Activated CD8-positive, alpha-beta memory T cell treated with anti-CD3 and anti-CD28 coated beads for 1 hour (primary cell): ENCODE measurements around the gene OR10J4.
"Not testable (repeated sequence)": the region's sequence is repeated elsewhere in the genome, so short reads cannot be mapped to it uniquely, and the experiment has no call there.

Experiments used
- DNase-seq, 2 donors: peaks; one replicate each; pipeline ENCODE4 v3.0.0-alpha.2; 2020; ENCODE audit warnings: low read depth in 1 of 2; ENCODE audit errors: extremely low read depth in 1 of 2

OR10J4 gene

GRCh38 chr1:159431904-159432303, at the start of gene OR10J4:
TSS of gene OR10J4 (plus strand) at chr1:159432204.
- DNase-seq, result no peak

GRCh38 chr1:159406821-159407220, 25.2 kb upstream of the OR10J4 start:
- DNase-seq, result no peak

- no peak for DNase-seq
Measured at GRCh38 chr1:159408862-159409400, 23.1 kb upstream of the OR10J4 start.

- no peak for DNase-seq
Measured at GRCh38 chr1:159421821-159422220, 10.2 kb upstream of the OR10J4 start.

GRCh38 chr1:159428536-159428935, 3.5 kb upstream of the OR10J4 start:
- no peak for DNase-seq

- no peak for DNase-seq
Measured at GRCh38 chr1:159429074-159429861, 2.7 kb upstream of the OR10J4 start.

GRCh38 chr1:159430985-159431384, 1.0 kb upstream of the OR10J4 start:
- DNase-seq, result no peak

- no peak for DNase-seq
Measured at GRCh38 chr1:159436469-159436868, 4.5 kb downstream of the OR10J4 start.

- DNase-seq, result no peak
Measured at GRCh38 chr1:159439422-159439821, 7.4 kb downstream of the OR10J4 start, which contains the start of gene OR10J1. TSS of gene OR10J1 (plus strand) at chr1:159439722. CDS start at chr1:159439792, 70 bp downstream.

GRCh38 chr1:159441360-159441759, 9.4 kb downstream of the OR10J4 start:
- no peak for DNase-seq

- no peak for DNase-seq
Measured at GRCh38 chr1:159442428-159442827, 10.4 kb downstream of the OR10J4 start.

- DNase-seq, result no peak
Measured at GRCh38 chr1:159443066-159443750, 11.2 kb downstream of the OR10J4 start.

- no peak for DNase-seq
Measured at GRCh38 chr1:159444511-159444910, 12.5 kb downstream of the OR10J4 start.

- DNase-seq, result no peak
Measured at GRCh38 chr1:159448181-159448580, 16.2 kb downstream of the OR10J4 start.

- DNase-seq, result not testable (repeated sequence)
Measured at GRCh38 chr1:159449605-159450004, 17.6 kb downstream of the OR10J4 start.

GRCh38 chr1:159459551-159459950, 27.5 kb downstream of the OR10J4 start:
- DNase-seq, result no peak

- no peak for DNase-seq
Measured at GRCh38 chr1:159465191-159465603, 33.2 kb downstream of the OR10J4 start.

- no peak for DNase-seq
Measured at GRCh38 chr1:159468321-159468720, 36.3 kb downstream of the OR10J4 start.

- no peak for DNase-seq
Measured at GRCh38 chr1:159469921-159470533, 38.0 kb downstream of the OR10J4 start.

- no peak for DNase-seq
Measured at GRCh38 chr1:159473335-159473734, 41.3 kb downstream of the OR10J4 start.

GRCh38 chr1:159474926-159475325, 42.9 kb downstream of the OR10J4 start:
- DNase-seq, result no peak
